Ovary (tissue), 3 donors: ENCODE measurements around the gene KCNJ1.

Experiments used
- EP300 ChIP-seq: sonication (generic); formaldehyde crosslinking; IDR thresholded peaks from one replicate; pipeline ENCODE4 v1.6.1; 2017; ENCODE audit warnings: antibody characterized with exemption
- POLR2A ChIP-seq: fragments of 450-650 bp; IDR thresholded peaks from one replicate; pipeline ENCODE4 v1.6.1; 2017; ENCODE audit warnings: antibody characterized with exemption, mild to moderate bottlenecking, moderate library complexity
- TF ChIP-seq, protein P1 (sequence below), 3 donors: fragments of 450-650 bp in 2 of 3; fragments of 200-600 bp in 1 of 3; IDR thresholded peaks; one replicate each; pipeline versions ENCODE4 v1.5.1 to v1.8.0; 2016 to 2022; ENCODE audit warnings: antibody characterized with exemption in 3 of 3, mild to moderate bottlenecking in 1 of 3
- donor health status: DM: no; HTN: no; CAD: no.

DNA sequence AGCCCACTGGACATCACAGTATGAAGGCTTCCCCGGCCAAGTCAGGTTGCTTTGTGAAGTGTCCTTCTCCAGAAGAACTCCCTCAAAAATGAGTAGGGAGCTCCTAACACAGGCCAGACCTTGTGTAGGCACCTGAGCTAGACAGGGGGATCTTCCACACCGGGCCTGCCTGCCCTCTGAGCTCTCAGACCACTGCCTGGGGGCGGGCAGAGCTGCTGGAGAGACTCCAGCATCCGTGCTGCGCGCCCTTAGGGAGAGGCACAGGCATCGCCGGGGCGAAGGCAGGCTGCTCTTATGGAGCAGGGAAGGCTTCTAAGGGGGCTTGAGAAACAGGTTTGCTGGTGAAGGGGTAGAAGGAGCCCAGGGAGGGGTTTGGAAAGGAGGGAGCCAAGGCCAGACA, 28.4 kb upstream of the KCNJ1 start:
- TF ChIP-seq, protein P1, sequence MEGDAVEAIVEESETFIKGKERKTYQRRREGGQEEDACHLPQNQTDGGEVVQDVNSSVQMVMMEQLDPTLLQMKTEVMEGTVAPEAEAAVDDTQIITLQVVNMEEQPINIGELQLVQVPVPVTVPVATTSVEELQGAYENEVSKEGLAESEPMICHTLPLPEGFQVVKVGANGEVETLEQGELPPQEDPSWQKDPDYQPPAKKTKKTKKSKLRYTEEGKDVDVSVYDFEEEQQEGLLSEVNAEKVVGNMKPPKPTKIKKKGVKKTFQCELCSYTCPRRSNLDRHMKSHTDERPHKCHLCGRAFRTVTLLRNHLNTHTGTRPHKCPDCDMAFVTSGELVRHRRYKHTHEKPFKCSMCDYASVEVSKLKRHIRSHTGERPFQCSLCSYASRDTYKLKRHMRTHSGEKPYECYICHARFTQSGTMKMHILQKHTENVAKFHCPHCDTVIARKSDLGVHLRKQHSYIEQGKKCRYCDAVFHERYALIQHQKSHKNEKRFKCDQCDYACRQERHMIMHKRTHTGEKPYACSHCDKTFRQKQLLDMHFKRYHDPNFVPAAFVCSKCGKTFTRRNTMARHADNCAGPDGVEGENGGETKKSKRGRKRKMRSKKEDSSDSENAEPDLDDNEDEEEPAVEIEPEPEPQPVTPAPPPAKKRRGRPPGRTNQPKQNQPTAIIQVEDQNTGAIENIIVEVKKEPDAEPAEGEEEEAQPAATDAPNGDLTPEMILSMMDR (IDR thresholded peaks at IDR 0.05) = no peak
- TF ChIP-seq EP300 = no peak
- no peak for TF ChIP-seq POLR2A
